K562 (cell line): ENCODE data around the gene UNC13A. TPM values are rescaled to one million over a fixed set of nuclear protein-coding genes. Genes with fewer than 3 reads are reported as not detected.

ENCODE experiments used
- ATAC-seq: fragments of 200-7000 bp; cut with Tn5 transposase; 3 replicates; pipeline ENCODE4 v1.9.1; 2020; ENCODE audit warnings: moderate library complexity
- BruUV-seq: library from RNA; stranded (reverse); fragments of 400-500 nt; replicated peaks from 2 replicates; lab custom pipeline; 2021; lab: Mats Ljungman, UMichigan
- CTCF ChIA-PET: fragments of 300-600 bp; formaldehyde crosslinking; extraction: SDS; loops from one replicate; lab custom pipeline; 2021; ENCODE audit warnings: low intra/inter-chr PET ratio; lab: Yijun Ruan, JAX
- POLR2A ChIA-PET: fragments of 300-600, 350-650 bp; sonication (Branson Sonifier 250); formaldehyde crosslinking; extraction: SDS; loops from one replicate; lab custom pipeline; 2021; ENCODE audit warnings: antibody characterized with exemption, inconsistent platforms; lab: Yijun Ruan, JAX
- DNase-seq, 4 experiments: peaks; one replicate each; pipeline versions ENCODE4 v3.0.0 to v3.0.0-alpha.2; 2011 to 2018; ENCODE audit warnings: low spot score in 3 of 4, mixed read lengths in 3 of 4; ENCODE audit errors: extremely low read depth in 1 of 4
- FAIRE-seq: peaks from 2 replicates; lab custom pipeline; 2011; peaks lifted over from hg19 to GRCh38; lab: Jason Lieb, UNC
- H2AFZ ChIP-seq: 2 replicates; pipeline ENCODE4 v1.6.0; 2011; ENCODE audit warnings: low read depth, low read length, control low read depth, inconsistent platforms
- H3K27ac ChIP-seq: fragments of 200-600 bp; 3 replicates; pipeline ENCODE4 v1.8.0; 2011; ENCODE audit warnings: low read depth, mild to moderate bottlenecking, control low read depth, inconsistent platforms, low read length, moderate library complexity, mixed read lengths; ENCODE audit errors: extremely low read depth
- H3K27me3 ChIP-seq, 2 experiments: fragments of 300-600 bp in 1 of 2; 2 replicates in 1 of 2; 3 replicates in 1 of 2; pipeline versions ENCODE4 v1.6.0 to v1.8.0; 2011; ENCODE audit warnings: inconsistent platforms in 2 of 2, low read length in 2 of 2, mild to moderate bottlenecking in 1 of 2, mixed read lengths in 1 of 2, moderate library complexity in 1 of 2; ENCODE audit not compliant: control insufficient read depth in 2 of 2, insufficient read depth in 2 of 2
- H3K36me3 ChIP-seq: fragments of 300-600 bp; 3 replicates; pipeline ENCODE4 v1.8.0; 2011; ENCODE audit warnings: mild to moderate bottlenecking, low read length, inconsistent platforms; ENCODE audit not compliant: control insufficient read depth, insufficient read depth
- H3K4me1 ChIP-seq, 2 experiments: fragments of 200-600 bp in 1 of 2; replicated peaks in 1 of 2; 2 replicates in 1 of 2; 3 replicates in 1 of 2; pipeline versions ENCODE4 v1.5.1 to v1.8.0; 2011; ENCODE audit warnings: inconsistent platforms in 2 of 2, low read length in 2 of 2, mild to moderate bottlenecking in 1 of 2, mixed read lengths in 1 of 2, moderate library complexity in 1 of 2; ENCODE audit not compliant: control insufficient read depth in 2 of 2, insufficient read depth in 2 of 2
- H3K4me2 ChIP-seq: 2 replicates; pipeline ENCODE4 v1.6.1; 2011; ENCODE audit warnings: low read length, control low read depth, inconsistent platforms, mixed read lengths; ENCODE audit not compliant: insufficient read depth
- H3K4me3 ChIP-seq: fragments of 200-600 bp; sonication (generic), shearing (Covaris generic); 2 replicates; pipeline ENCODE4 v1.5.1; 2016; ENCODE audit warnings: control low read depth, inconsistent platforms
- H3K79me2 ChIP-seq: fragments of 200-600 bp; 3 replicates; pipeline ENCODE4 v1.8.0; 2011; ENCODE audit warnings: low read length, inconsistent platforms; ENCODE audit not compliant: control insufficient read depth, insufficient read depth
- H3K9ac ChIP-seq, 2 experiments: 2 replicates each; pipeline versions ENCODE4 v1.6.0 to v1.6.1; 2011; ENCODE audit warnings: low read depth in 2 of 2, low read length in 2 of 2, control low read depth in 1 of 2, inconsistent platforms in 1 of 2, mild to moderate bottlenecking in 1 of 2, mixed read lengths in 1 of 2; ENCODE audit not compliant: insufficient read depth in 1 of 2
- H3K9me1 ChIP-seq: one replicate; pipeline ENCODE4 v1.6.0; 2011; ENCODE audit warnings: inconsistent platforms, mild to moderate bottlenecking, low read length, moderate library complexity; ENCODE audit not compliant: control insufficient read depth, insufficient read depth
- H3K9me3 ChIP-seq: replicated peaks from 2 replicates; pipeline ENCODE4 v1.5.1; 2011; ENCODE audit warnings: low read depth, low read length, inconsistent platforms; ENCODE audit not compliant: control insufficient read depth, insufficient read depth
- H4K20me1 ChIP-seq: replicated peaks from 2 replicates; pipeline ENCODE4 v1.6.1; 2011; ENCODE audit warnings: low read length, inconsistent platforms, mixed read lengths; ENCODE audit not compliant: control insufficient read depth, insufficient read depth
- BCLAF1 ChIP-seq, 2 experiments: fragments of 450-650 bp in 1 of 2; IDR thresholded peaks; 2 replicates each; pipeline ENCODE4 v1.6.1; 2011 to 2017; ENCODE audit warnings: low read depth in 2 of 2, antibody characterized with exemption in 1 of 2, borderline replicate concordance in 1 of 2, low read length in 1 of 2, mild to moderate bottlenecking in 1 of 2, mixed read lengths in 1 of 2; ENCODE audit not compliant: control insufficient read depth in 1 of 2
- BCOR ChIP-seq: fragments of 450-650 bp; IDR thresholded peaks from 2 replicates; pipeline ENCODE4 v1.6.1; 2016
- CBFA2T2 ChIP-seq: fragments of 450-650 bp; conservative IDR thresholded peaks from 2 replicates; pipeline ENCODE4 v1.6.1; 2017; ENCODE audit warnings: mild to moderate bottlenecking
- CBX1 ChIP-seq: sonication (generic); IDR thresholded peaks from 2 replicates; pipeline ENCODE4 v1.6.1; 2016; ENCODE audit warnings: antibody characterized with exemption, low read depth, mild to moderate bottlenecking
- CHD4 ChIP-seq: fragments of 200-600 bp; sonication (generic); IDR thresholded peaks from 3 replicates; pipeline ENCODE4 v1.6.1; 2012; ENCODE audit warnings: low read depth, mild to moderate bottlenecking, mixed read lengths, low read length, inconsistent platforms; ENCODE audit not compliant: insufficient read depth, insufficient replicate concordance, poor library complexity, severe bottlenecking
- HDAC2 ChIP-seq: fragments of 450-650 bp; IDR thresholded peaks from 2 replicates; pipeline ENCODE4 v1.6.1; 2016; ENCODE audit warnings: mild to moderate bottlenecking
- L3MBTL2 ChIP-seq: fragments of 450-650 bp; IDR thresholded peaks from 2 replicates; pipeline ENCODE4 v1.6.1; 2016; ENCODE audit warnings: mild to moderate bottlenecking, moderate library complexity
- NFIC ChIP-seq: fragments of 450-650 bp; IDR thresholded peaks from 2 replicates; pipeline ENCODE4 v1.6.1; 2017; ENCODE audit warnings: mild to moderate bottlenecking, inconsistent platforms
- PTBP1 ChIP-seq: fragments of 200-400 bp; formaldehyde crosslinking; IDR thresholded peaks from 2 replicates; pipeline ENCODE4 v1.6.1; 2017; ENCODE audit warnings: low read depth, low read length
- WGBS: fragments of 100-300 bp; shearing (Covaris generic); methylation state at CpG from one replicate; pipeline ENCODE4 v1.1.6; 2016; ENCODE audit warnings: low coverage, mixed read lengths; ENCODE audit not compliant: insufficient coverage; ENCODE audit errors: missing lambda C conversion rate; 5-methylcytosine and 5-hydroxymethylcytosine counted together
- in situ Hi-C: fragments of 300-500 bp; cut with MboI; formaldehyde crosslinking; loops from 4 replicates; pipeline ENCODE4 v1.15.0; 2018; ENCODE audit warnings: inconsistent platforms, mixed read lengths
- intact Hi-C: fragments of 100-400 bp; cut with micrococcal nuclease; formaldehyde crosslinking; loops from 2 replicates; pipeline ENCODE4 v1.14.2; 2022
- polyA plus RNA-seq, 8 experiments: library from polyadenylated mRNA; depleted of rRNA in 4 of 8; stranded (reverse) in 5 of 8; unstranded in 3 of 8; fragments of >200 nt; fragmentation: Nextera tagmentation in 2 of 8; fragmentation: Illumina TruSeq in 1 of 8; extraction: Ambion mirVana in 2 of 8; extraction: Trizol in 1 of 8; gene quantifications; 2 replicates each; pipeline versions ENCODE4 v1.2.1 to v1.2.3, GENCODE V29; 2011 to 2014; ENCODE audit warnings: inconsistent platforms in 1 of 8, missing spikeins in 1 of 8
- total RNA-seq, 7 experiments: library from RNA; depleted of rRNA in 6 of 7; stranded (reverse); fragments of >200 nt in 6 of 7; fragmentation: Illumina TruSeq in 2 of 7; extraction: Trizol in 2 of 7; gene quantifications; 2 replicates each; pipeline versions ENCODE4 v1.2.1 to v1.2.3, GENCODE V29; 2011 to 2021; ENCODE audit warnings: low replicate concordance in 1 of 7
- TF ChIP-seq, protein P1 (sequence below): fragments of 250-450 bp; sonication (Bioruptor Pico); IDR thresholded peaks from 2 replicates; pipeline ENCODE4 v1.5.0; 2020; ENCODE audit warnings: mild to moderate bottlenecking

The UNC13A gene
- total and polyA plus RNA-seq, 9 of the 15 experiments (the other 6 are each of a cell fraction or from before 2014, with no cell fraction given): 0.03 to 1.0 (median 0.25) TPM

- TF ChIP-seq PTBP1 (peak; percentile 87), CHD4 (peak; percentile 99), CBX1 (peak; percentile 98), HDAC2 (peak; percentile 97), L3MBTL2 (no peak), BCOR (peak; percentile 100)
Measured at GRCh38 chr19:17605117-17605516, 83.0 kb downstream of the UNC13A start (continued).

- Histone ChIP-seq H3K27ac (no peak overlapping the region; the same call in 2 of the 3 replicates), H3K9me1 (peaks cover 5% of the 10 kb centered on the region), H3K4me2 (no peak overlapping the region), H3K4me3 (no peak overlapping the region), H4K20me1 (no peaks in the 10 kb centered on the region), H3K27me3 (no peaks in the 10 kb centered on the region), H3K4me1 (peaks cover 4 to 52% of the 10 kb centered on the region in 2 experiments; a peak in 3 of 5 replicates), H3K9ac (peak overlapping the region in 1 of 2 experiments; percentile 77; a peak in 1 of 4 replicates), H3K36me3 (no peaks in the 10 kb centered on the region), H2AFZ (0 out of 2 replicates have a peak overlapping the region, but pooled peaks have one; percentile 36), H3K9me3 (no peaks in the 10 kb centered on the region), H3K79me2 (no peaks in the 10 kb centered on the region)
- no peak for FAIRE-seq
- BruUV-seq: no TSS peak
- no peak for ATAC-seq
- intact Hi-C loops (no loop called here), in situ Hi-C loops (no loop called here)
- TF ChIP-seq NFIC (peak; percentile 46; the same call in 1 of the 2 replicates), BCLAF1 (IDR thresholded peaks at IDR 0.05; ENCODE audit: borderline replicate concordance in 1 of 2, control insufficient read depth in 1 of 2, low read depth in 2 of 2, low read length in 1 of 2) (no peak), CBFA2T2 (no peak)
- TF ChIP-seq, protein P1, sequence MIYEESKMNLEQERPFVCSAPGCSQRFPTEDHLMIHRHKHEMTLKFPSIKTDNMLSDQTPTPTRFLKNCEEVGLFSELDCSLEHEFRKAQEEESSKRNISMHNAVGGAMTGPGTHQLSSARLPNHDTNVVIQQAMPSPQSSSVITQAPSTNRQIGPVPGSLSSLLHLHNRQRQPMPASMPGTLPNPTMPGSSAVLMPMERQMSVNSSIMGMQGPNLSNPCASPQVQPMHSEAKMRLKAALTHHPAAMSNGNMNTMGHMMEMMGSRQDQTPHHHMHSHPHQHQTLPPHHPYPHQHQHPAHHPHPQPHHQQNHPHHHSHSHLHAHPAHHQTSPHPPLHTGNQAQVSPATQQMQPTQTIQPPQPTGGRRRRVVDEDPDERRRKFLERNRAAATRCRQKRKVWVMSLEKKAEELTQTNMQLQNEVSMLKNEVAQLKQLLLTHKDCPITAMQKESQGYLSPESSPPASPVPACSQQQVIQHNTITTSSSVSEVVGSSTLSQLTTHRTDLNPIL (CRISPR knock-in tag): no peak
- no peak for DNase-seq
- POLR2A ChIA-PET: interaction anchor here (0.6 to 1.0 kb wide), 2 partner anchors 25 to 479 kb away, joined by 3 to 4 read pairs; no protein-coding TSS in a partner anchor
- CTCF ChIA-PET: no interaction called here
- WGBS: 46% methylated on average over 8 of the region's 8 CpGs
Measured at GRCh38 chr19:17604372-17605025, 83.7 kb downstream of the UNC13A start.
